ENCODE measurements around the gene HES7. TPM values are rescaled to one million over a fixed set of nuclear protein-coding genes. Genes with fewer than 3 reads are reported as not detected.

Gene HES7
- polyA plus RNA-seq, 2 of the 4 experiments (the other 2 are of a cell fraction), result 0.56 to 0.72 TPM

DNA sequence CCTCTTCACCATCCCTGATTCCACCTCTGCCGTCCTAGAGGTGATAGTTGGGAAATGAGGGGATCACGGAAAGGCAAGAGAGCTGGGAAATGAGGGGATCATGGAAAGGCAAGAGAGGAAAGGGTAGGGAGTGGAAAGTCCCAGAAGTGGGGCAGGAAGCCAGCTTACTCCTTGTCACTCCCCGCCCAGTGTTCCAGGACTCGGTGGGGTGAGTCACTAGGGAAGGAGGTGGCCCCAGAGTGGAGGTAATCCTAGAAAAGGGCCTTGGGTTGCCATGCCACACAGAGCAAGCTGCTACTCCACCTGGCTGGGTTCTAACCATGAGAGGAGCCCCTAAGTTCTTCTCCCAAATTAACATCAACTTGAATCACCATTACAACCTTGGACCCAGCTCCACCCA lies 20.4 kb downstream of the HES7 start:
- Histone ChIP-seq H3K27ac (no peak overlapping the region), H3K4me1 (peaks cover 17% of the 10 kb centered on the region), H3K4me2 (no peak overlapping the region), H3K9me3 (no peaks in the 10 kb centered on the region), H3K4me3 (no peak overlapping the region)
- FAIRE-seq (no peak), DNase-seq (ENCODE audit: low read depth in 1 of 2, low spot score in 1 of 2) (no peak), ATAC-seq (no peak)
- TF ChIP-seq RNF2 (IDR thresholded peaks at IDR 0.05; ENCODE audit: borderline replicate concordance, low read depth) (no peak), CEBPB (IDR thresholded peaks at IDR 0.05) (no peak), FOSL2 (IDR thresholded peaks at IDR 0.05) (no peak), FOSL2 (CRISPR knock-in tag; IDR thresholded peaks at IDR 0.05) (no peak), EP300 (IDR thresholded peaks at IDR 0.05) (no peak), RFX5 (IDR thresholded peaks at IDR 0.05) (no peak)
- TF ChIP-seq, protein P1, sequence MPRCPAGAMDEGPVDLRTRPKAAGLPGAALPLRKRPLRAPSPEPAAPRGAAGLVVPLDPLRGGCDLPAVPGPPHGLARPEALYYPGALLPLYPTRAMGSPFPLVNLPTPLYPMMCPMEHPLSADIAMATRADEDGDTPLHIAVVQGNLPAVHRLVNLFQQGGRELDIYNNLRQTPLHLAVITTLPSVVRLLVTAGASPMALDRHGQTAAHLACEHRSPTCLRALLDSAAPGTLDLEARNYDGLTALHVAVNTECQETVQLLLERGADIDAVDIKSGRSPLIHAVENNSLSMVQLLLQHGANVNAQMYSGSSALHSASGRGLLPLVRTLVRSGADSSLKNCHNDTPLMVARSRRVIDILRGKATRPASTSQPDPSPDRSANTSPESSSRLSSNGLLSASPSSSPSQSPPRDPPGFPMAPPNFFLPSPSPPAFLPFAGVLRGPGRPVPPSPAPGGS (IDR thresholded peaks at IDR 0.05), result no peak
- ChIA-PET POLR2A (no interaction called here), CTCF (interaction anchor here (8.0 to 24.1 kb wide), 4 partner anchors 7 to 42 kb away, joined by 85 to 1490 read pairs (median 229); partner anchors contain the start of genes ALOX12B and ALOXE3)
- WGBS (ENCODE audit: missing lambda C conversion rate), result 52% methylated on average over 4 of the region's 4 CpGs

DNA sequence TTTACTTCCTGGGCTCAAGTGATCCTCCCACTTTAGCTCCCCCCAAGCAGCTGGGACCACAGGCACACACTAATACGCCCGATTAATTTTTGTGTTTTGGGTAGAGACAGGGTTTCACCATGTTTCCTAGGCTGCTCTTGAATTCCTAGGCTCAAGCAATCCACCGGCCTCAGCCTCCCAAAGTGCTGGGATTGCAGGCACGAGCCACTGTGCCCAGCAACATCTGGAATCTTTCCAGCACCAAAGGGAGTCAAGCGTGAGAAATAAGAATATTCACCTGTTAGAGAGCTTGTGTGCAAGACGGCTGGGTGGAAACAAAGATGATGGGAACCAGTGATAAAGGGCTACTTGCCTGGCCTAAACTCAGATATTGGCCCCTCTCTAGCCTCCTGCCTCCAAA lies 22.2 kb downstream of the HES7 start:
- no peak overlapping the region for H3K4me2 ChIP-seq
- TF ChIP-seq MAZ (IDR thresholded peaks at IDR 0.05; ENCODE audit: borderline replicate concordance, low read depth, low read length), result no peak
- TF ChIP-seq GATA3 (IDR thresholded peaks at IDR 0.05; ENCODE audit: borderline replicate concordance), result no peak
- no peak for TF ChIP-seq ESRRA (IDR thresholded peaks at IDR 0.05; ENCODE audit: borderline replicate concordance, low read length)
- TF ChIP-seq PHF8 (IDR thresholded peaks at IDR 0.05; ENCODE audit: borderline replicate concordance, low read depth), result no peak
- TF ChIP-seq FOSL2 (IDR thresholded peaks at IDR 0.05), result no peak
- no peak for TF ChIP-seq FOSL2 (CRISPR knock-in tag; IDR thresholded peaks at IDR 0.05)
- no peak for TF ChIP-seq HDAC2 (IDR thresholded peaks at IDR 0.05)
- TF ChIP-seq CBX2 (IDR thresholded peaks at IDR 0.05; ENCODE audit: borderline replicate concordance, low read depth), result no peak
- TF ChIP-seq, protein P2, sequence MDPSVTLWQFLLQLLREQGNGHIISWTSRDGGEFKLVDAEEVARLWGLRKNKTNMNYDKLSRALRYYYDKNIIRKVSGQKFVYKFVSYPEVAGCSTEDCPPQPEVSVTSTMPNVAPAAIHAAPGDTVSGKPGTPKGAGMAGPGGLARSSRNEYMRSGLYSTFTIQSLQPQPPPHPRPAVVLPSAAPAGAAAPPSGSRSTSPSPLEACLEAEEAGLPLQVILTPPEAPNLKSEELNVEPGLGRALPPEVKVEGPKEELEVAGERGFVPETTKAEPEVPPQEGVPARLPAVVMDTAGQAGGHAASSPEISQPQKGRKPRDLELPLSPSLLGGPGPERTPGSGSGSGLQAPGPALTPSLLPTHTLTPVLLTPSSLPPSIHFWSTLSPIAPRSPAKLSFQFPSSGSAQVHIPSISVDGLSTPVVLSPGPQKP (IDR thresholded peaks at IDR 0.05; ENCODE audit: low read depth, low read length), result no peak
- no peak for TF ChIP-seq SMC3 (IDR thresholded peaks at IDR 0.05)
- TF ChIP-seq POLR2A (IDR thresholded peaks at IDR 0.05; ENCODE audit: low read length), result no peak
- no peak for TF ChIP-seq NFE2L2 (conservative IDR thresholded peaks at IDR 0.05; ENCODE audit: low read length)
- TF ChIP-seq HOXB5 (CRISPR knock-in tag; IDR thresholded peaks at IDR 0.05), result no peak
- TF ChIP-seq CHD4 (IDR thresholded peaks at IDR 0.05; ENCODE audit: borderline replicate concordance), result no peak
- no peak for TF ChIP-seq CEBPB (IDR thresholded peaks at IDR 0.05)
- TF ChIP-seq, protein P3, sequence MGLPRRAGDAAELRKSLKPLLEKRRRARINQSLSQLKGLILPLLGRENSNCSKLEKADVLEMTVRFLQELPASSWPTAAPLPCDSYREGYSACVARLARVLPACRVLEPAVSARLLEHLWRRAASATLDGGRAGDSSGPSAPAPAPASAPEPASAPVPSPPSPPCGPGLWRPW (IDR thresholded peaks at IDR 0.05), result no peak
- FAIRE-seq (no peak), ATAC-seq (no peak), DNase-seq (ENCODE audit: low read depth in 1 of 2, low spot score in 1 of 2) (no peak)
- no peak overlapping the region for H3K4me3 ChIP-seq
- CTCF ChIA-PET, result interaction anchor here (0.9 to 24.1 kb wide), 5 partner anchors 9 to 57 kb away, joined by 3 to 1490 read pairs (median 200); partner anchors contain the start of genes ALOX12B and ALOXE3
- POLR2A ChIA-PET, result interaction anchor here (0.6 kb wide), 1 partner anchor 164 kb away, joined by 4 read pairs; no protein-coding TSS in a partner anchor
- H3K27ac ChIP-seq, result no peak overlapping the region
- no peaks in the 10 kb centered on the region for H3K9me3 ChIP-seq
- WGBS (ENCODE audit: missing lambda C conversion rate), result 74% methylated on average over 6 of the region's 6 CpGs
- peaks cover 10% of the 10 kb centered on the region; the same call in 1 of the 3 replicates for H3K4me1 ChIP-seq

DNA sequence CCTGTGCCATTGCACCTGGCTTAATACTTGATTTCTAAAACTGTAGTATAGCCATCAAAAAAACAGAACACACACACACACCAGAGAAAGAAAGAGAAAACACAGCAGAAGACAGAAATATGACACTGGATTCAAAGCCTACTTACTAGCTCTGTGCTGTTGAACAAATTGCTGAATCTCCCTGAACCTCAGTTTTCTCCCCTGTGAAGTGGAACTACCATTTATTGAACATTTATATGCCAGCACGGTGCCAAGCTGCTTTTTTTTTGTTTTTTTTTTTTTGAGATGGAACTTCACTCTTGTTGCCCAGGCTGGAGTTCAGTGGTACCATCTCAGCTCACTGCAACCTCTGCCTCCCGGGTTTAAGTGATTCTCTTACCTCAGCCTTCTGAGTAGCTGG lies 23.1 kb downstream of the HES7 start:
- WGBS (ENCODE audit: missing lambda C conversion rate), result 51% methylated on average over 2 of the region's 2 CpGs
- TF ChIP-seq, protein P4, sequence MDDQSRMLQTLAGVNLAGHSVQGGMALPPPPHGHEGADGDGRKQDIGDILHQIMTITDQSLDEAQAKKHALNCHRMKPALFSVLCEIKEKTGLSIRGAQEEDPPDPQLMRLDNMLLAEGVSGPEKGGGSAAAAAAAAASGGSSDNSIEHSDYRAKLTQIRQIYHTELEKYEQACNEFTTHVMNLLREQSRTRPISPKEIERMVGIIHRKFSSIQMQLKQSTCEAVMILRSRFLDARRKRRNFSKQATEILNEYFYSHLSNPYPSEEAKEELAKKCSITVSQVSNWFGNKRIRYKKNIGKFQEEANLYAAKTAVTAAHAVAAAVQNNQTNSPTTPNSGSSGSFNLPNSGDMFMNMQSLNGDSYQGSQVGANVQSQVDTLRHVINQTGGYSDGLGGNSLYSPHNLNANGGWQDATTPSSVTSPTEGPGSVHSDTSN (IDR thresholded peaks at IDR 0.05), result no peak
- no peak for TF ChIP-seq KDM1A (IDR thresholded peaks at IDR 0.05; ENCODE audit: low read depth)
- TF ChIP-seq, protein P1 (IDR thresholded peaks at IDR 0.05), result no peak
- no peak for TF ChIP-seq FOXS1 (CRISPR knock-in tag; IDR thresholded peaks at IDR 0.05)
- no peak for TF ChIP-seq ZSCAN20 (CRISPR knock-in tag; IDR thresholded peaks at IDR 0.05)
- TF ChIP-seq SMC3 (IDR thresholded peaks at IDR 0.05), result no peak
- no peak for TF ChIP-seq MAFK (IDR thresholded peaks at IDR 0.05; ENCODE audit: partially characterized antibody)
- TF ChIP-seq ZC3H11A (IDR thresholded peaks at IDR 0.05), result no peak
- H3K9me3 ChIP-seq, result no peaks in the 10 kb centered on the region
- DNase-seq (ENCODE audit: low read depth in 1 of 2, low spot score in 1 of 2) (no peak), ATAC-seq (no peak), FAIRE-seq (no peak)
- H3K4me1 ChIP-seq, result peaks cover 5% of the 10 kb centered on the region; the same call in 1 of the 3 replicates
- ChIA-PET CTCF (interaction anchor here (0.5 to 24.1 kb wide), 7 partner anchors 10 to 239 kb away, joined by 3 to 1490 read pairs (median 85); partner anchors contain the start of genes ALOX12B, ALOXE3 and ODF4), POLR2A (interaction anchor here (0.7 to 1.0 kb wide), 2 partner anchors 9 to 244 kb away, joined by 6 read pairs; partner anchors contain the start of gene NAA38)
- H3K4me2 ChIP-seq, result no peak overlapping the region
- H3K4me3 ChIP-seq, result no peak overlapping the region
- H3K27ac ChIP-seq, result no peak overlapping the region

Data from A549 (cell line).